Vagina (tissue), 2 donors: ENCODE results near the gene CACNA2D1. TPM values are rescaled to one million over a fixed set of nuclear protein-coding genes. Genes with fewer than 3 reads are reported as not detected.

Experiments used
- DNase-seq, 2 donors: peaks; one replicate each; pipeline ENCODE4 v3.0.0-alpha.2; 2017; ENCODE audit errors: extremely low spot score in 2 of 2
- H3K27ac ChIP-seq: fragments of 200-600 bp; sonication (generic); one replicate; pipeline ENCODE4 v1.5.1; 2019
- H3K27me3 ChIP-seq: fragments of 200-600 bp; sonication (generic); one replicate; pipeline ENCODE4 v1.5.1; 2019
- H3K36me3 ChIP-seq, 2 donors: fragments of 200-600 bp; sonication (generic); one replicate each; pipeline ENCODE4 v1.5.1; 2017 to 2019
- H3K4me1 ChIP-seq: fragments of 200-600 bp; sonication (generic); one replicate; pipeline ENCODE4 v1.5.1; 2019
- H3K4me3 ChIP-seq, 2 donors: fragments of 200-600 bp; sonication (generic); 1 replicate in 1 of 2; 2 replicates in 1 of 2; pipeline ENCODE4 v1.5.1; 2016 to 2019
- H3K9me3 ChIP-seq: fragments of 200-600 bp; sonication (generic); one replicate; pipeline ENCODE4 v1.5.1; 2019
- POLR2A ChIP-seq, 2 donors: fragments of 450-650 bp; IDR thresholded peaks; one replicate each; pipeline ENCODE4 v1.6.1; 2017; ENCODE audit warnings: antibody characterized with exemption in 2 of 2, mild to moderate bottlenecking in 2 of 2, moderate library complexity in 2 of 2
- POLR2AphosphoS5 ChIP-seq, 2 donors: sonication (generic); formaldehyde crosslinking; IDR thresholded peaks; one replicate each; pipeline ENCODE4 v1.9.0; 2017; ENCODE audit warnings: antibody characterized with exemption in 2 of 2, mild to moderate bottlenecking in 2 of 2, low read depth in 1 of 2; ENCODE audit not compliant: insufficient read depth in 1 of 2
- intact Hi-C: fragments of 100-400 bp; cut with DNase I; formaldehyde crosslinking; loops from one replicate; pipeline ENCODE4 v1.15.1; 2023
- total RNA-seq: library from RNA; depleted of rRNA; stranded (reverse); fragments of >200 nt; gene quantifications from one replicate; pipeline ENCODE4 v1.2.3, GENCODE V29; 2016
- TF ChIP-seq, protein P1 (sequence below), 3 experiments: fragments of 450-650 bp in 2 of 3; fragments of 200-600 bp in 1 of 3; sonication (generic) in 1 of 3; IDR thresholded peaks; one replicate each; pipeline ENCODE4 v1.5.1; 2017 to 2019; ENCODE audit warnings: antibody characterized with exemption in 3 of 3, mild to moderate bottlenecking in 2 of 3, moderate library complexity in 2 of 3

The CACNA2D1 gene
- total RNA-seq, 1 donor from 2014 or later: 16.9 TPM

- TF ChIP-seq, protein P1, sequence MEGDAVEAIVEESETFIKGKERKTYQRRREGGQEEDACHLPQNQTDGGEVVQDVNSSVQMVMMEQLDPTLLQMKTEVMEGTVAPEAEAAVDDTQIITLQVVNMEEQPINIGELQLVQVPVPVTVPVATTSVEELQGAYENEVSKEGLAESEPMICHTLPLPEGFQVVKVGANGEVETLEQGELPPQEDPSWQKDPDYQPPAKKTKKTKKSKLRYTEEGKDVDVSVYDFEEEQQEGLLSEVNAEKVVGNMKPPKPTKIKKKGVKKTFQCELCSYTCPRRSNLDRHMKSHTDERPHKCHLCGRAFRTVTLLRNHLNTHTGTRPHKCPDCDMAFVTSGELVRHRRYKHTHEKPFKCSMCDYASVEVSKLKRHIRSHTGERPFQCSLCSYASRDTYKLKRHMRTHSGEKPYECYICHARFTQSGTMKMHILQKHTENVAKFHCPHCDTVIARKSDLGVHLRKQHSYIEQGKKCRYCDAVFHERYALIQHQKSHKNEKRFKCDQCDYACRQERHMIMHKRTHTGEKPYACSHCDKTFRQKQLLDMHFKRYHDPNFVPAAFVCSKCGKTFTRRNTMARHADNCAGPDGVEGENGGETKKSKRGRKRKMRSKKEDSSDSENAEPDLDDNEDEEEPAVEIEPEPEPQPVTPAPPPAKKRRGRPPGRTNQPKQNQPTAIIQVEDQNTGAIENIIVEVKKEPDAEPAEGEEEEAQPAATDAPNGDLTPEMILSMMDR (IDR thresholded peaks at IDR 0.05): no peak
- TF ChIP-seq POLR2A (IDR thresholded peaks at IDR 0.05) (no peak), POLR2AphosphoS5 (IDR thresholded peaks at IDR 0.05; ENCODE audit: insufficient read depth in 1 of 2, low read depth in 1 of 2) (no peak)
- peak overlapping the region; percentile 76 to 97 for H3K4me3 ChIP-seq
- H3K36me3 ChIP-seq: no peaks in the 10 kb centered on the region
- intact Hi-C loops: no loop called here
- H3K27me3 ChIP-seq: no peaks in the 10 kb centered on the region
- peak overlapping the region; percentile 83 for H3K27ac ChIP-seq
- H3K9me3 ChIP-seq: no peaks in the 10 kb centered on the region
- no peak for DNase-seq
- H3K4me1 ChIP-seq: peaks cover 12% of the 10 kb centered on the region
Observed at GRCh38 chr7:82444220-82444909, 788 bp upstream of the CACNA2D1 start.

DNA sequence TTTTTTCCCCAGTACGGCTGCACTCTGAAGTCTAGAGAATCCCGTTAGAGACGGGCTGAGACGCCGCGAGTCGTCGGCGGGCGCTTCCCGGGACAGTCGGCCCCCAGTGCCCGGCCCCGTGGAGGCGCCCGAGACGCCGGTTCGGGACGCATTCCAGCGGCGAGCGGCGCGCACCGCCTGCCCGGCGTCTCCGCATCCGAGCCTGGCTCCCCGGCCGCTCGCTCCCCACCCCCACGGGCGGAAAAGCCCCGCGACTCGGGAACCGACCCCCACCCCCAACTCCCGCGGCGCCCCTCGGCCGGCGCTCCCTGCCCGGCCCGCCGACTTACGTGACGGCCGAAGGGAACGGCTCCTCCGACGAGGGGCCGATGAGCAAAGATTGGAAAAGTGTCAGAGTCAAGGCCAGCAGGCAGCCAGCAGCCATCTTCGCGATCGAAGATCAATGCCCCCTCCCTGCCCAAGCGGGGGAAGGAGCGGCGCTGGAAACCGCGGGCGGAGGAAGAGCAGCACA lies 486 bp downstream of the CACNA2D1 start:
- H3K4me3 ChIP-seq: peak overlapping the region; percentile 76 to 97
- DNase-seq: no peak
- no peaks in the 10 kb centered on the region for H3K9me3 ChIP-seq
- TF ChIP-seq POLR2AphosphoS5 (IDR thresholded peaks at IDR 0.05; ENCODE audit: insufficient read depth in 1 of 2, low read depth in 1 of 2) (no peak), POLR2A (IDR thresholded peaks at IDR 0.05) (no peak)
- TF ChIP-seq, protein P1 (IDR thresholded peaks at IDR 0.05): no peak
- H3K4me1 ChIP-seq: peaks cover 12% of the 10 kb centered on the region
- intact Hi-C loops: no loop called here
- H3K27ac ChIP-seq: peak overlapping the region; percentile 83
- H3K36me3 ChIP-seq: no peaks in the 10 kb centered on the region
- H3K27me3 ChIP-seq: no peaks in the 10 kb centered on the region

DNA sequence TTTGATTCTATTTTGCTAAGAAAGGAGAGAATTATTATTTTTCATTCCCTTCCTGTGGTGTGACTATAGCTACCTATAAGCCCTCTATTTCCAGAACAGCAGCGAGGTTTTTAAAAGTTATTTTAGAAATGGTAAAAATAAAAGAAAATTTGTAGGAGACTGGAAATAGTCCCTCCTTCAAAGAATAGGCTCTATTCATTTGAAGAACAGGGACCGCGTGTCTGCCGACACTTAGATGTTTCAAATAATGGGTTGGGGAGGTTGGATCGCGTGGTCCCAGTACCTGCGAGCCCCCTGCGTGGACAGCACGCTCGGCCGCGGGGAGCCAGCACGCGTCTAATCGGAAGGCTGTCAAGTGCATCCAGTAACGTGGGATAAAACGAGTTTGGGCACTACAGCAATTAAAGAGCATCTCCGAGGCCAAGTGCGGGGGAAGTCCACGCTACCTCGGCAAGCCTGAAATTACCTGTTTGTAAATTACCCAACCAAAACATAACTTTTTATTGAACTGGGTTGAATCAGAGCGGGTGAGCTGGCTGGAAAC lies 1.0 kb downstream of the CACNA2D1 start:
- Histone ChIP-seq H3K27ac (peak overlapping the region; percentile 83), H3K9me3 (no peaks in the 10 kb centered on the region), H3K4me1 (peaks cover 12% of the 10 kb centered on the region), H3K36me3 (no peaks in the 10 kb centered on the region), H3K4me3 (peak overlapping the region; percentile 76 to 97), H3K27me3 (no peaks in the 10 kb centered on the region)
- no peak for DNase-seq
- intact Hi-C loops: no loop called here
- TF ChIP-seq POLR2A (IDR thresholded peaks at IDR 0.05): no peak
- TF ChIP-seq, protein P1 (IDR thresholded peaks at IDR 0.05): no peak
- no peak for TF ChIP-seq POLR2AphosphoS5 (IDR thresholded peaks at IDR 0.05; ENCODE audit: insufficient read depth in 1 of 2, low read depth in 1 of 2)

DNA sequence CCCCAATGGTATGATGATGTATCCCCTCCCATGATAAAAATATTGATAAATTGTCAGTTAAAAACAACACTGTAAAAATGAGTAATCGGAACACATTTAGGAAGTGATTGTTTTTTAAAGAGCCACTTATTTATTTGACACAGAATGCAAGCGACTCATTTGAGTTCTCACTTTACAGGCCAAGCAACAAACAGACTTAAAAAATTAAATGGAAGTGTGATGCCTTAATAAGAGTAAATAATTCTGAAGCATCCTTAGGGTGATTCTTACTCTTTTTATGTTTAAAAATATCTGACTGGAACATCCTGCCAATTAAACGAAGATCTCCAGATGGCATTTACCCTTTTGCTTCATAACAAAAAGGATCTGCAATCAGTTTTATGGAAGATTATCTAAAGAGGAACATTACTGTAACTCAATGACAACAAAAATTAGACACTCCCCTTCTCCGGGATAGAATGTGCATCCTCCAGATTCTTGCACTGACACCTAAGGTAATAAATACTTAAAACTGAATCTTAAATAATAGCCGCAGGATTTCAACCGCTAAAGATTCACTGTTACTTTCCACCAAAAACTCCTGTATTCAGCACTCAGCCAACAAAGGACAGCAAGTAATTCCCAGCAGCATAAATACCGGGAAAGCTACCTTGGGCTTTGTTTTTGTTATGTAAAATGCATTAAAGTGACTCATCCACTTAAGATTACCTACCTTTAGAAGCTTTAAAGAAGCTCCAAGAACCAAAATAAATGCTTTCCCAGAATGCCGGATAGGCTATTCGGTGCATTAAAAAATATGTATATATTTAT lies 1.7 kb downstream of the CACNA2D1 start:
- Histone ChIP-seq H3K27ac (no peak overlapping the region), H3K9me3 (no peaks in the 10 kb centered on the region), H3K4me3 (peak overlapping the region; percentile 76 to 97), H3K36me3 (no peaks in the 10 kb centered on the region), H3K4me1 (peaks cover 12% of the 10 kb centered on the region), H3K27me3 (no peaks in the 10 kb centered on the region)
- intact Hi-C loops: no loop called here
- no peak for DNase-seq
- TF ChIP-seq POLR2AphosphoS5 (IDR thresholded peaks at IDR 0.05; ENCODE audit: insufficient read depth in 1 of 2, low read depth in 1 of 2): no peak
- TF ChIP-seq, protein P1 (IDR thresholded peaks at IDR 0.05): no peak
- TF ChIP-seq POLR2A (IDR thresholded peaks at IDR 0.05): no peak
